Measurements from ENCODE around the gene FBXW10.
"Not testable (repeated sequence)": the region's sequence is repeated elsewhere in the genome, so short reads cannot be mapped to it uniquely, and the experiment has no call there.

DNA sequence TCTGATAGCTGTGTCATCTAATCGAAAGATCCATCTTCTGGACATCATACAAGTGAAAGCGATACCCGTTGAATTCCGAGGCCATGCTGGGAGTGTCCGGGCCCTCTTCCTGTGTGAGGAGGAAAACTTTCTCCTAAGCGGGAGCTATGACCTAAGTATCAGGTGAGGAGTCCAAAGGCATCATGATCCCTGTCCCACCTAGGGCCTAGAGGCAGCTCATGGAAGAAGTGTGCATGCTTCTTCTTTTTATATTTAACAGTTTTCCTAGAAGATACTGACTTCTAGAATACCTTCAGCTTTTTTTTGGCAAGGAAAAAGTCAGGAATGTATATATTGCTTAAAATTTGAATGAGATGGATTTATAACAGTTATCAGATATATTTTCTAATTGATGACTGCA, 14.5 kb downstream of the FBXW10 start:
- TF ChIP-seq, protein P1, sequence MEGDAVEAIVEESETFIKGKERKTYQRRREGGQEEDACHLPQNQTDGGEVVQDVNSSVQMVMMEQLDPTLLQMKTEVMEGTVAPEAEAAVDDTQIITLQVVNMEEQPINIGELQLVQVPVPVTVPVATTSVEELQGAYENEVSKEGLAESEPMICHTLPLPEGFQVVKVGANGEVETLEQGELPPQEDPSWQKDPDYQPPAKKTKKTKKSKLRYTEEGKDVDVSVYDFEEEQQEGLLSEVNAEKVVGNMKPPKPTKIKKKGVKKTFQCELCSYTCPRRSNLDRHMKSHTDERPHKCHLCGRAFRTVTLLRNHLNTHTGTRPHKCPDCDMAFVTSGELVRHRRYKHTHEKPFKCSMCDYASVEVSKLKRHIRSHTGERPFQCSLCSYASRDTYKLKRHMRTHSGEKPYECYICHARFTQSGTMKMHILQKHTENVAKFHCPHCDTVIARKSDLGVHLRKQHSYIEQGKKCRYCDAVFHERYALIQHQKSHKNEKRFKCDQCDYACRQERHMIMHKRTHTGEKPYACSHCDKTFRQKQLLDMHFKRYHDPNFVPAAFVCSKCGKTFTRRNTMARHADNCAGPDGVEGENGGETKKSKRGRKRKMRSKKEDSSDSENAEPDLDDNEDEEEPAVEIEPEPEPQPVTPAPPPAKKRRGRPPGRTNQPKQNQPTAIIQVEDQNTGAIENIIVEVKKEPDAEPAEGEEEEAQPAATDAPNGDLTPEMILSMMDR (IDR thresholded peaks at IDR 0.05; ENCODE audit: borderline replicate concordance, extremely low read depth, low read length, poor library complexity, severe bottlenecking) = not testable (repeated sequence)
- TF ChIP-seq EZH2 (IDR thresholded peaks at IDR 0.05; ENCODE audit: borderline replicate concordance, low read depth, low read length, severe bottlenecking) = not testable (repeated sequence)

Measured in DND-41 (cell line).